Measurements from ENCODE around the gene ATXN1.
"Not testable (repeated sequence)": the region's sequence is repeated elsewhere in the genome, so short reads cannot be mapped to it uniquely, and the experiment has no call there.

The ATXN1 gene

GRCh38 chr6:16728513-16729182 is 32.6 kb downstream of the ATXN1 start:
- in situ Hi-C loops (cut with HindIII; ENCODE audit: low sequenced_read_pairs), result no loop called here

GRCh38 chr6:16727996-16728395 is 33.3 kb downstream of the ATXN1 start:
- in situ Hi-C loops (cut with HindIII; ENCODE audit: low sequenced_read_pairs), result no loop called here

GRCh38 chr6:16725145-16725864 is 36.0 kb downstream of the ATXN1 start:
- in situ Hi-C loops (cut with HindIII; ENCODE audit: low sequenced_read_pairs), result no loop called here

- in situ Hi-C loops (cut with HindIII; ENCODE audit: low sequenced_read_pairs), result no loop called here
These were observed 37.4 kb downstream of the ATXN1 start for GRCh38 chr6:16723826-16724225.

GRCh38 chr6:16723402-16723801 is 37.9 kb downstream of the ATXN1 start:
- in situ Hi-C loops (cut with HindIII; ENCODE audit: low sequenced_read_pairs), result no loop called here

GRCh38 chr6:16722630-16723029 is 38.6 kb downstream of the ATXN1 start:
- in situ Hi-C loops (cut with HindIII; ENCODE audit: low sequenced_read_pairs), result no loop called here

- in situ Hi-C loops (cut with HindIII; ENCODE audit: low sequenced_read_pairs), result no loop called here
These were observed 39.3 kb downstream of the ATXN1 start for GRCh38 chr6:16721977-16722376.

- in situ Hi-C loops (cut with HindIII; ENCODE audit: low sequenced_read_pairs), result no loop called here
These were observed 40.4 kb downstream of the ATXN1 start for GRCh38 chr6:16720861-16721260.

GRCh38 chr6:16719488-16719887 is 41.8 kb downstream of the ATXN1 start:
- in situ Hi-C loops (cut with HindIII; ENCODE audit: low sequenced_read_pairs), result no loop called here

- in situ Hi-C loops (cut with HindIII; ENCODE audit: low sequenced_read_pairs), result no loop called here
These were observed 42.9 kb downstream of the ATXN1 start for GRCh38 chr6:16718356-16718755.

GRCh38 chr6:16717275-16717942 is 43.9 kb downstream of the ATXN1 start:
- in situ Hi-C loops (cut with HindIII; ENCODE audit: low sequenced_read_pairs), result no loop called here

GRCh38 chr6:16716321-16716858 is 44.9 kb downstream of the ATXN1 start:
- in situ Hi-C loops (cut with HindIII; ENCODE audit: low sequenced_read_pairs), result no loop called here

GRCh38 chr6:16713597-16713996 is 47.7 kb downstream of the ATXN1 start:
- in situ Hi-C loops (cut with HindIII; ENCODE audit: low sequenced_read_pairs), result no loop called here

GRCh38 chr6:16712931-16713484 is 48.3 kb downstream of the ATXN1 start:
- in situ Hi-C loops (cut with HindIII; ENCODE audit: low sequenced_read_pairs), result no loop called here

- in situ Hi-C loops (cut with HindIII; ENCODE audit: low sequenced_read_pairs), result no loop called here
These were observed 48.9 kb downstream of the ATXN1 start for GRCh38 chr6:16712255-16712930.

- in situ Hi-C loops (cut with HindIII; ENCODE audit: low sequenced_read_pairs), result no loop called here
These were observed 49.6 kb downstream of the ATXN1 start for GRCh38 chr6:16711546-16712254.

- in situ Hi-C loops (cut with HindIII; ENCODE audit: low sequenced_read_pairs), result no loop called here
These were observed 54.1 kb downstream of the ATXN1 start for GRCh38 chr6:16706911-16707783.

GRCh38 chr6:16706491-16706890 is 54.8 kb downstream of the ATXN1 start:
- in situ Hi-C loops (cut with HindIII; ENCODE audit: low sequenced_read_pairs), result not testable (repeated sequence)

GRCh38 chr6:16706029-16706428 is 55.2 kb downstream of the ATXN1 start:
- in situ Hi-C loops (cut with HindIII; ENCODE audit: low sequenced_read_pairs), result no loop called here
